ENCODE results near the gene BACE2. TPM values are rescaled to one million over a fixed set of nuclear protein-coding genes. Genes with fewer than 3 reads are reported as not detected.

Gene BACE2
- polyA plus RNA-seq, 2 donors, result 20.4 to 23.2 TPM

DNA sequence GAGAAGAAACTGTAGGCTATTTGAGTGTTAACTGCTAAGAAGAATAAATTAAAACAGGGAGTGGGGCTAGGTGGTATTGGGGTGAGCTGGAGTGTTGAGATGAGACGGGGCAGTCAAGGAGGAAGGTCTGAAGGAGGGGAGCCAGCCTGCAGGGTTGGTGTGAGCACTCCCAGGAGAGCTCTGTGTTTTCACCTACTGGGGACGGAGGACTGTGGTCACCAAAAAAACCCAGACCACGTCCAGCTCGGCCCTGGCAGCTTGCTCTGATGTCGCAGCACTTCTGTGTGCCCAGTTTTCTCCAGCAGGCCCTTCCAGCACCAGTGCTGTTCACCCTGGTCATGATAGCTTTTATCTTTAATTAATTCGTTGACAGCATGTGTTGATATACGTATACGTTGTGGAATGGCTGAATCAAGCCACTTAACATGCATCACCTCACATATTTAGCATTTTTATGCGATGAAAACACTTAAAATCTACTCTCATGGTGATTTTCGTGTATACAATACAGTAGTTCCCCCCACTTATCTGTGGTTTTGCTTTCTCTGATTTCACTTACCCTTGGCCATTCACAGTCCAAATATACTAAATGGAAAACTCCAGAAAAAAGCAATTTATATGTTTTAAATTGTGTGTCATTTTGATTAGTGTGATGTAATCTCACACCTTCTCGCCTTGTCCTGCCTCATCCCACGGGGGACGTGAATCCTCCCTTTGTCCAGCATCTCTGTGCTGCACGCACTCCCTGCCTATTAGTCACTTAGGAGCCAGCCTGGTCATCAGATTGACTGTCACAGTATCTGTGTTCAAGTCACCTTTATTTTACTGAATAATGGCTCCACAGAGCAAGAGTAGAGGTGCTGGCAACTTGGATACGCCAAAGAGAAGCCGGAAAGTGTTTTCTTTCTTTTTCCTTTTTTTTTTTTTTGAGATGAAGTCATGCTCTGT, 161.0 kb downstream of the BACE2 start:
- no peaks in the 10 kb centered on the region for H3K9me3 ChIP-seq (ENCODE audit: control insufficient read depth in 2 of 2, insufficient read depth in 1 of 2, low read depth in 1 of 2, low read length in 1 of 2)
- WGBS, 2 donors, result 85 to 86% methylated on average over 16 of the region's 16 CpGs
- H3K27ac ChIP-seq (ENCODE audit: low read depth in 2 of 2, low read length in 1 of 2), result no peak overlapping the region
- no peaks in the 10 kb centered on the region for H3K36me3 ChIP-seq (ENCODE audit: control insufficient read depth in 2 of 2, insufficient read depth in 2 of 2, low read length in 1 of 2)
- peaks cover 0 to 6% of the 10 kb centered on the region in 2 donors for H3K4me1 ChIP-seq (ENCODE audit: control insufficient read depth in 2 of 2, insufficient read depth in 2 of 2, low read length in 1 of 2)
- H3K4me3 ChIP-seq (ENCODE audit: low read depth in 1 of 2, low read length in 2 of 2), result no peak overlapping the region
- H3K27me3 ChIP-seq (ENCODE audit: control insufficient read depth in 1 of 2, insufficient read depth in 2 of 2, low read length in 2 of 2), result no peaks in the 10 kb centered on the region

Other genes with a start within 250 kb of the BACE2 start
- 10 to 100 TPM; 57.1 to 65.5 TPM for gene FAM3B, start 148.6 kb downstream of the BACE2 start, polyA plus RNA-seq
- gene MX2, start 193.9 kb downstream of the BACE2 start, polyA plus RNA-seq, result 1 to 10 TPM; 4.2 to 5.7 TPM

Data from esophagus (tissue), 2 donors.